Testis (tissue), 2 donors: ENCODE measurements around the gene SCIN.
A peak's percentile ranks its signal among the peaks of the same experiment; 100 is the strongest.

ENCODE experiments used
- POLR2A ChIP-seq: fragments of 450-650 bp; IDR thresholded peaks from one replicate; pipeline ENCODE4 v1.6.1; 2017; ENCODE audit warnings: antibody characterized with exemption, mild to moderate bottlenecking, moderate library complexity
- TF ChIP-seq, protein P1 (sequence below), 3 experiments: fragments of 450-650 bp in 2 of 3; fragments of 200-600 bp in 1 of 3; sonication (generic) in 1 of 3; IDR thresholded peaks; one replicate each; pipeline ENCODE4 v1.5.1; 2016 to 2019; ENCODE audit warnings: antibody characterized with exemption in 3 of 3, mild to moderate bottlenecking in 2 of 3, moderate library complexity in 1 of 3

DNA sequence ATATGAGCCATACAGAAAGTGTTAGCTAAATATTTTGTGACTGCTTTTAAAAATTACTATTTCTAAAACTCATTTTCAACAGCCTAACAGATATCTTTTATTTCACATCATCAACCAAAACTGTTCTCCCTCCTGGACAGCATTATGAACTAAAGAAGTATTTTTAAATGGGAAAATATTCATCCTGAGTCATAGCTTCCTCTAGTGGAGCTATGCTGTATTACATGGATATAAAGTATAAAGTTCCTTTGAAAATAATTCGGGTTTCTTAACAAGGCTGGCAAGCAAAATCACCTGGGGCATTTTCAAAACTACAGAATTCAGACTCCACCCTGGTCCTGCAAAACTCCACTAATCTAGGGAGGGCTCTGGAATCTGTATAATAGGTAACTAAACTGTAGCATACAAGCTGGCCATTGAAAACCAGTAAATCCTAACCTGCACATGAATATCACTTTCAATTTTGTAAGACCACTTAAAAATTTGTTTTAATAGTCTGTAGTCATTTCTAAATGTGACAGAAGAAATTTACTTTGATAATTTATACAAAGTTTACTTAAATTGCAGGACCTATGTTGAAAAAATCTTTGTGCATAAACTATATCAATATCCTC is 53.5 kb downstream of the SCIN start:
- TF ChIP-seq, protein P1, sequence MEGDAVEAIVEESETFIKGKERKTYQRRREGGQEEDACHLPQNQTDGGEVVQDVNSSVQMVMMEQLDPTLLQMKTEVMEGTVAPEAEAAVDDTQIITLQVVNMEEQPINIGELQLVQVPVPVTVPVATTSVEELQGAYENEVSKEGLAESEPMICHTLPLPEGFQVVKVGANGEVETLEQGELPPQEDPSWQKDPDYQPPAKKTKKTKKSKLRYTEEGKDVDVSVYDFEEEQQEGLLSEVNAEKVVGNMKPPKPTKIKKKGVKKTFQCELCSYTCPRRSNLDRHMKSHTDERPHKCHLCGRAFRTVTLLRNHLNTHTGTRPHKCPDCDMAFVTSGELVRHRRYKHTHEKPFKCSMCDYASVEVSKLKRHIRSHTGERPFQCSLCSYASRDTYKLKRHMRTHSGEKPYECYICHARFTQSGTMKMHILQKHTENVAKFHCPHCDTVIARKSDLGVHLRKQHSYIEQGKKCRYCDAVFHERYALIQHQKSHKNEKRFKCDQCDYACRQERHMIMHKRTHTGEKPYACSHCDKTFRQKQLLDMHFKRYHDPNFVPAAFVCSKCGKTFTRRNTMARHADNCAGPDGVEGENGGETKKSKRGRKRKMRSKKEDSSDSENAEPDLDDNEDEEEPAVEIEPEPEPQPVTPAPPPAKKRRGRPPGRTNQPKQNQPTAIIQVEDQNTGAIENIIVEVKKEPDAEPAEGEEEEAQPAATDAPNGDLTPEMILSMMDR (IDR thresholded peaks at IDR 0.05) = peak; percentile 39 to 75 (median 47)
- TF ChIP-seq POLR2A = no peak
